Endothelial cell (in vitro differentiated cells): ENCODE measurements around the gene FTO. TPM values are rescaled to one million over a fixed set of nuclear protein-coding genes. Genes with fewer than 3 reads are reported as not detected.

Source experiments
- DNase-seq: peaks from one replicate; pipeline ENCODE4 v3.0.0; 2021; ENCODE audit warnings: low spot score
- H3K27ac Mint-ChIP-seq: one replicate; pipeline ENCODE4 v1.8.0; 2021; ENCODE audit warnings: mixed read lengths, inconsistent platforms; ENCODE audit not compliant: unreplicated experiment
- H3K27me3 Mint-ChIP-seq: one replicate; pipeline ENCODE4 v1.8.0; 2021; ENCODE audit warnings: mild to moderate bottlenecking, moderate library complexity, mixed read lengths, inconsistent platforms; ENCODE audit not compliant: unreplicated experiment
- H3K36me3 Mint-ChIP-seq: one replicate; pipeline ENCODE4 v1.8.0; 2021; ENCODE audit warnings: mild to moderate bottlenecking, low read depth, mixed read lengths, inconsistent platforms; ENCODE audit not compliant: unreplicated experiment
- H3K4me1 Mint-ChIP-seq: one replicate; pipeline ENCODE4 v1.8.0; 2021; ENCODE audit warnings: mild to moderate bottlenecking, mixed read lengths, inconsistent platforms; ENCODE audit not compliant: unreplicated experiment
- H3K4me3 Mint-ChIP-seq: one replicate; pipeline ENCODE4 v1.8.0; 2021; ENCODE audit warnings: mild to moderate bottlenecking, mixed read lengths, inconsistent platforms; ENCODE audit not compliant: unreplicated experiment
- H3K9me3 Mint-ChIP-seq: one replicate; pipeline ENCODE4 v1.8.0; 2021; ENCODE audit warnings: mixed read lengths, inconsistent platforms; ENCODE audit not compliant: unreplicated experiment
- total RNA-seq: library from RNA; stranded (reverse); fragmentation: NEBNext Ultra II Directional; extraction: Animal tissue kit (Norgen Biotek cat#: 25700); gene quantifications from one replicate; pipeline ENCODE4 v1.2.1, GENCODE V29; 2021; ENCODE audit not compliant: unreplicated experiment
- TF ChIP-seq, protein P1 (sequence below): fragments of 200-600 bp; sonication (generic); IDR thresholded peaks from one replicate; pipeline ENCODE4 v1.5.0; 2021; ENCODE audit warnings: antibody characterized with exemption; ENCODE audit not compliant: unreplicated experiment

Gene FTO
- total RNA-seq, 1 donor from 2014 or later: 83.8 TPM

DNA sequence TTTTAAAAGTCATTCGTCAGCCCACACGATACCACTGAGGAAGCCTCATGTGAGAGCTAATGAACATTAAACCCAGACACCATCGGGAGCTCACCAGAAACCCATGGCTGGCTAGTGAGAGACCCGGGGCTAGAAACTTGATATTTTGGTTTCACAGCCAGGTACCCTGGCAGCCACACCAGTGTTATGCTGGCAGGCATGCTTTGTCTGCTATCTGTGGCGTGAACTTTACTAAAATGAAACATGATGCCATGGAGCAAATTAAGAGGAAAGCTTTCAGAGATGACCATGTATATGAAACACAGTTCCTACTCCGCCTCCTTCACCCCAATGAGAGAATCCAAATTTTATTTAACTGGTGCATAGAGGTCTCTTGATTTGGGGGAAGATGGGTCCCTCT lies 291.4 kb downstream of the FTO start:
- H3K9me3 Mint-ChIP-seq: no peaks in the 10 kb centered on the region
- H3K36me3 Mint-ChIP-seq: no peaks in the 10 kb centered on the region
- H3K27ac Mint-ChIP-seq: no peak overlapping the region
- no peak for DNase-seq
- no peaks in the 10 kb centered on the region for H3K27me3 Mint-ChIP-seq
- peaks cover 15% of the 10 kb centered on the region for H3K4me1 Mint-ChIP-seq
- no peak overlapping the region for H3K4me3 Mint-ChIP-seq
- TF ChIP-seq, protein P1, sequence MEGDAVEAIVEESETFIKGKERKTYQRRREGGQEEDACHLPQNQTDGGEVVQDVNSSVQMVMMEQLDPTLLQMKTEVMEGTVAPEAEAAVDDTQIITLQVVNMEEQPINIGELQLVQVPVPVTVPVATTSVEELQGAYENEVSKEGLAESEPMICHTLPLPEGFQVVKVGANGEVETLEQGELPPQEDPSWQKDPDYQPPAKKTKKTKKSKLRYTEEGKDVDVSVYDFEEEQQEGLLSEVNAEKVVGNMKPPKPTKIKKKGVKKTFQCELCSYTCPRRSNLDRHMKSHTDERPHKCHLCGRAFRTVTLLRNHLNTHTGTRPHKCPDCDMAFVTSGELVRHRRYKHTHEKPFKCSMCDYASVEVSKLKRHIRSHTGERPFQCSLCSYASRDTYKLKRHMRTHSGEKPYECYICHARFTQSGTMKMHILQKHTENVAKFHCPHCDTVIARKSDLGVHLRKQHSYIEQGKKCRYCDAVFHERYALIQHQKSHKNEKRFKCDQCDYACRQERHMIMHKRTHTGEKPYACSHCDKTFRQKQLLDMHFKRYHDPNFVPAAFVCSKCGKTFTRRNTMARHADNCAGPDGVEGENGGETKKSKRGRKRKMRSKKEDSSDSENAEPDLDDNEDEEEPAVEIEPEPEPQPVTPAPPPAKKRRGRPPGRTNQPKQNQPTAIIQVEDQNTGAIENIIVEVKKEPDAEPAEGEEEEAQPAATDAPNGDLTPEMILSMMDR: no peak

DNA sequence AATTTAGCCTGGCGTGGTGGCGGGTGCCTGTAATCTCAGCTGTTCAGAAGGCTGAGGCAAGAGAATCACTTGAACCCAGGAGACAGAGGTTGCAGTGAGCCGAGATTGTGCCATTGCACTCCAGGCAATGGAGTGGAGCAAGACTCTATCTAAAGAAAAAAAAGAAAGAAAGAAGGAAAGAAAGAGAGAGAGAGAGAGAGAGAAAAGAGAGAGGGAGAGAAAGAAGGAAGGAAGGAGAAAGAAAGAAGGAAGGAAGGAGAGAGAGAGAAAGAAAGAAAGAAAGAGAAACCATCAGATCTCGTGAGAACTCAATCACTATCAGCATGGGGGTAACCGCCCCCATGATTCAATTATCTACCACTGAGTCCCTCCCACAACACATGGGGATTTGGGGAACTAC lies 293.0 kb downstream of the FTO start:
- no peaks in the 10 kb centered on the region for H3K27me3 Mint-ChIP-seq
- no peaks in the 10 kb centered on the region for H3K9me3 Mint-ChIP-seq
- peaks cover 7% of the 10 kb centered on the region for H3K4me1 Mint-ChIP-seq
- H3K36me3 Mint-ChIP-seq: no peaks in the 10 kb centered on the region
- H3K4me3 Mint-ChIP-seq: no peak overlapping the region
- no peak for DNase-seq
- TF ChIP-seq, protein P1: no peak
- no peak overlapping the region for H3K27ac Mint-ChIP-seq

DNA sequence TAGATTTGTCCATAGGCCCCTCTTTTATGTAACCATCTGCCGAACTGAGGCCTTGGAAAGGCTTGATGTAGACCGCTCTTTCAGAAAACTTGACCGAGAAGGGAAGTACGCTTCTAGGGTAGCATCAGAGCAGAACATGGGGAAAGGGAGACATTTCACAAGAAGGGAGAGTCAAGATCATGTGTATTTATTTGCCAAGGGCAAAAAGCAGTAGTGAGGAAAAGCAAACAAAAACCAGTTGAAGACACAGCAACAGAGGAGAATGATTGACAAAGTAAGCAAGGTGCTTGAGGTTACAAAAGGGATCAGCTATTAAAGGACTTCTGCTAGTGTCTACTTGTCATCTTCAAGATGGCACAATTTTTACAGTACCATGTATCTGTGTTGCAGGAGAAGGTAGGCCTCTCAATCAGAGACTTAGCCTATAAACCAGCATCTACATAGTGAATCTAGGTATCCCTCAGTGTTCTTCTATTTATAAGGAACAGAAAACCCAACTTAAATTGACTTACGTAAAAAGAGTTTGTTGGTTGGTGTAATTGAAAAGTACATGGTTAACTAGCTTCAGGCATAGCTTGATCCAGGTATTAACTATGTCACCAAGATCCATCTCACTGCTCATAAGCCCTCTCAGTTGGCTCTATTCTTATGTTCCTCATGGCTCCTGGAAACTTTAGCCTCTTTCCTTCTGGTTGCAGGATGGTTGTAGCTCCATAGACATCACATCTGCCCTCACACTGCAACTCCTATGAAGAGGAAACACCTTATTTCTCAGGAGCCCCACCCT lies 294.3 kb downstream of the FTO start:
- DNase-seq: no peak
- TF ChIP-seq, protein P1: no peak
- H3K36me3 Mint-ChIP-seq: no peaks in the 10 kb centered on the region
- no peak overlapping the region for H3K4me3 Mint-ChIP-seq
- no peak overlapping the region for H3K27ac Mint-ChIP-seq
- no peaks in the 10 kb centered on the region for H3K9me3 Mint-ChIP-seq
- no peaks in the 10 kb centered on the region for H3K4me1 Mint-ChIP-seq
- H3K27me3 Mint-ChIP-seq: no peaks in the 10 kb centered on the region

DNA sequence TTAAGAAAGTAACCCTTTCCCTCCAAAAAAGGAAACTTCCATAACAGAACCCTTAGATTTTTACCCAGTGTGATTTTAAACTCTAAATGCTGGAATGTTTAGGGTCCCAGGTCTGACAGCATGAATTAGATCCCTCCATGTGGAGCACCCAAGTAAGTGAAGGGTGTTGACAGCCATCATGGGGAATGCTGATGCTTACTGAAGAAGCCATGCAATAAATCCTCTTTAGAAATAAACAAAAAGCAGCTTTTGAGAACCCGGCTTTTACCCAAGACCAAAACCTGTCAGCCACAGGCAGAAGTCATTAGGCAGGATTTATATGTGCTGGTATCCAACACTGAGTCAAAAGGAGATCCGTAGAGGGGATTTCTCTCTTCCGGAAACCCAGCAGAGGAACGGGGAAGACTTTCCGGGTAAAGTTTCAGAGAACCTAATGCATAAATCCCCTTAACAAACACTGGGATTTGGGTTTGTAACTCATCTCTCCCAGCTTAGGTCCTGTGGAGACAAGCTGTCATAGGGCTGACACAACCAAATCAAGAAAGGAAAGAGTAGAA lies 295.1 kb downstream of the FTO start:
- H3K4me1 Mint-ChIP-seq: no peaks in the 10 kb centered on the region
- no peak for DNase-seq
- H3K27ac Mint-ChIP-seq: no peak overlapping the region
- TF ChIP-seq, protein P1: no peak
- H3K36me3 Mint-ChIP-seq: no peaks in the 10 kb centered on the region
- H3K4me3 Mint-ChIP-seq: no peak overlapping the region
- no peaks in the 10 kb centered on the region for H3K27me3 Mint-ChIP-seq
- no peaks in the 10 kb centered on the region for H3K9me3 Mint-ChIP-seq

DNA sequence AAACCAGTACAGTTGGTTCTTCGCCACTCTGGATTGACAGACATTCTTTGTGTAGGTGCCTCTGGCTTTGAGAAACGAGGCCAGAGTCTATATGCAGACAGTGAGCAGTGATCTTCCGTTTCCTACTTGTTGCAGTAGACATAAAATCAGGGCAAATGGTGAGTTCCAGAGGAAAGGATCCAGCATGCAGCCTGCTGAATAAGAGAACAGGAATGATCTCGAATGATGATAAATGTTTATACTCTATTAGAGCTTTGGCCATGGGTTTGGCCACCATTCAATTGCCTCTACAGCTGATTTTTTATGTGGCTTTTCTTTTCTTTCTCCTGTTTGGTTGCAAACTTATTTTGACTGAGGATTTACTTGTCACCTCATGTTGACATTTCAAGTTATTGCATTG lies 295.9 kb downstream of the FTO start:
- DNase-seq: no peak
- Mint-ChIP-seq H3K27ac (no peak overlapping the region), H3K27me3 (no peaks in the 10 kb centered on the region), H3K36me3 (no peaks in the 10 kb centered on the region), H3K4me1 (no peaks in the 10 kb centered on the region), H3K9me3 (no peaks in the 10 kb centered on the region), H3K4me3 (no peak overlapping the region)
- TF ChIP-seq, protein P1: no peak
